ENCODE data around the gene THSD4. TPM values are rescaled to one million over a fixed set of nuclear protein-coding genes. Genes with fewer than 3 reads are reported as not detected.

Gene THSD4
- polyA plus RNA-seq, 1 donor (not counting 4 experiments of a cell fraction or from before 2014, with no cell fraction given), result 24.5 TPM

GRCh38 chr15:71455878-71456277 lies 340.6 kb downstream of the THSD4 start:
- Histone ChIP-seq H3K9me3 (ENCODE audit: control insufficient read depth, low read depth, low read length) (no peaks in the 10 kb centered on the region), H3K27me3 (ENCODE audit: control insufficient read depth, extremely low read depth, insufficient read depth, low read length) (no peaks in the 10 kb centered on the region), H3K4me2 (ENCODE audit: control insufficient read depth, extremely low read depth, insufficient read depth, low read depth, low read length) (no peak overlapping the region), H3K4me3 (ENCODE audit: control insufficient read depth in 2 of 3, extremely low read depth in 1 of 3, insufficient read depth in 2 of 3, low read depth in 1 of 3, low read length in 3 of 3) (no peak overlapping the region), H3K79me2 (ENCODE audit: control insufficient read depth, insufficient read depth, low read length) (peaks cover 4% of the 10 kb centered on the region), H3K4me1 (ENCODE audit: control insufficient read depth, extremely low read depth, insufficient read depth, low read length) (peaks cover 7% of the 10 kb centered on the region), H3K9ac (ENCODE audit: control insufficient read depth, extremely low read depth, insufficient read depth, low read length) (no peak overlapping the region), H3K9me1 (ENCODE audit: control insufficient read depth, extremely low read depth, insufficient read depth, low read length) (peaks cover 2% of the 10 kb centered on the region), H3K27ac (ENCODE audit: control insufficient read depth, insufficient read depth, low read length) (no peak overlapping the region), H2AFZ (ENCODE audit: control insufficient read depth, low read length) (no peak overlapping the region), H4K20me1 (ENCODE audit: control insufficient read depth, extremely low read depth, insufficient read depth, low read length) (no peaks in the 10 kb centered on the region), H3K36me3 (ENCODE audit: control insufficient read depth in 2 of 2, extremely low read depth in 1 of 2, insufficient read depth in 2 of 2, low read length in 2 of 2) (peaks cover 0 to 5% of the 10 kb centered on the region in 2 experiments)
- dilution Hi-C loops (cut with MboI; ENCODE audit: extremely low pct_ligation_motif_present, low sequenced_read_pairs), result no loop called here
- FAIRE-seq, result no peak
- no peak for TF ChIP-seq CTCF (optimal IDR thresholded peaks at IDR 0.05 in 1 of 3, IDR thresholded peaks at IDR 0.05 in 1 of 3, conservative IDR thresholded peaks at IDR 0.05 in 1 of 3; ENCODE audit: extremely low read depth in 1 of 3, insufficient read depth in 2 of 3, low read length in 3 of 3)
- TF ChIP-seq EZH2 (IDR thresholded peaks at IDR 0.05; ENCODE audit: low read length), result no peak
- no peak for DNase-seq (ENCODE audit: low read depth, low spot score)

DNA sequence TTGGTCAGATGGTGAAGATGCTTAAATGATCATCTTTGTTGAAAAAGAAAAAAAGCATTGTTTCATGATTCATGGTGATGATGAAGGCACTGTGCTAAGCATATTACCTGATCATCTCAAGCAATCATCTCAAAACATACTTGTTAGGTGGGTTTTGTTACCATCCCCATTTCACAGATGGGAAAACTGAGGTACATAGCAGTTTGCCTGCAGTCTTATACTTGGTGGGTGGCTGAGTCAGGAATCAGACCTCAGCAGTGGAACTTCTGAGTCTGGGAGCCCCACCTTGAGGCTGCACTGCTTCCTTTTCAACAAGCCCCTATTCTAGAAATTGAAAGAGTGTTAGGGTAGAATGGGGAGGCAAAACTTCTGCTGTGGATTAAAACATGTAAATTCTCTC lies 341.1 kb downstream of the THSD4 start:
- H3K4me2 ChIP-seq (ENCODE audit: control insufficient read depth, extremely low read depth, insufficient read depth, low read depth, low read length), result no peak overlapping the region
- H3K27ac ChIP-seq (ENCODE audit: control insufficient read depth, insufficient read depth, low read length), result no peak overlapping the region
- H3K9me3 ChIP-seq (ENCODE audit: control insufficient read depth, low read depth, low read length), result no peaks in the 10 kb centered on the region
- peaks cover 7% of the 10 kb centered on the region for H3K4me1 ChIP-seq (ENCODE audit: control insufficient read depth, extremely low read depth, insufficient read depth, low read length)
- no peaks in the 10 kb centered on the region for H3K27me3 ChIP-seq (ENCODE audit: control insufficient read depth, extremely low read depth, insufficient read depth, low read length)
- H3K36me3 ChIP-seq (ENCODE audit: control insufficient read depth in 2 of 2, extremely low read depth in 1 of 2, insufficient read depth in 2 of 2, low read length in 2 of 2), result peaks cover 0 to 5% of the 10 kb centered on the region in 2 experiments
- DNase-seq (ENCODE audit: low read depth, low spot score), result no peak
- no peaks in the 10 kb centered on the region for H4K20me1 ChIP-seq (ENCODE audit: control insufficient read depth, extremely low read depth, insufficient read depth, low read length)
- no peak for FAIRE-seq
- peaks cover 4% of the 10 kb centered on the region for H3K79me2 ChIP-seq (ENCODE audit: control insufficient read depth, insufficient read depth, low read length)
- H3K9ac ChIP-seq (ENCODE audit: control insufficient read depth, extremely low read depth, insufficient read depth, low read length), result no peak overlapping the region
- dilution Hi-C loops (cut with MboI; ENCODE audit: extremely low pct_ligation_motif_present, low sequenced_read_pairs), result no loop called here
- TF ChIP-seq CTCF (optimal IDR thresholded peaks at IDR 0.05 in 1 of 3, IDR thresholded peaks at IDR 0.05 in 1 of 3, conservative IDR thresholded peaks at IDR 0.05 in 1 of 3; ENCODE audit: extremely low read depth in 1 of 3, insufficient read depth in 2 of 3, low read length in 3 of 3) (no peak), EZH2 (IDR thresholded peaks at IDR 0.05; ENCODE audit: low read length) (no peak)
- peaks cover 2% of the 10 kb centered on the region for H3K9me1 ChIP-seq (ENCODE audit: control insufficient read depth, extremely low read depth, insufficient read depth, low read length)
- H2AFZ ChIP-seq (ENCODE audit: control insufficient read depth, low read length), result no peak overlapping the region
- no peak overlapping the region for H3K4me3 ChIP-seq (ENCODE audit: control insufficient read depth in 2 of 3, extremely low read depth in 1 of 3, insufficient read depth in 2 of 3, low read depth in 1 of 3, low read length in 3 of 3)
